NCI-H128 (cell line): Measurements from ENCODE around the gene THSD7A.
"Not testable (repeated sequence)": the region's sequence is repeated elsewhere in the genome, so short reads cannot be mapped to it uniquely, and the experiment has no call there.

Source experiments
- DNase-seq: peaks from one replicate; lab custom pipeline; 2025; ENCODE audit not compliant: unreplicated experiment; lab: John Stamatoyannopoulos, UW

Gene THSD7A

GRCh38 chr7:11472646-11473045, 359.4 kb downstream of the THSD7A start:
- no peak for DNase-seq

GRCh38 chr7:11471255-11471654, 360.7 kb downstream of the THSD7A start:
- DNase-seq = no peak

GRCh38 chr7:11469028-11469745, 362.8 kb downstream of the THSD7A start:
- no peak for DNase-seq

GRCh38 chr7:11466517-11467105, 365.4 kb downstream of the THSD7A start:
- DNase-seq = no peak

- DNase-seq = no peak
These were observed 367.4 kb downstream of the THSD7A start for GRCh38 chr7:11464624-11465023.

- DNase-seq = no peak
These were observed 370.1 kb downstream of the THSD7A start for GRCh38 chr7:11461946-11462345.

- no peak for DNase-seq
These were observed 373.1 kb downstream of the THSD7A start for GRCh38 chr7:11458736-11459483.

GRCh38 chr7:11457419-11457818, 374.6 kb downstream of the THSD7A start:
- no peak for DNase-seq

- DNase-seq = no peak
These were observed 375.4 kb downstream of the THSD7A start for GRCh38 chr7:11456574-11456973.

GRCh38 chr7:11452476-11452875, 379.5 kb downstream of the THSD7A start:
- DNase-seq = no peak

- no peak for DNase-seq
These were observed 381.7 kb downstream of the THSD7A start for GRCh38 chr7:11450281-11450680.

- no peak for DNase-seq
These were observed 382.7 kb downstream of the THSD7A start for GRCh38 chr7:11449316-11449715.

GRCh38 chr7:11448323-11448722, 383.7 kb downstream of the THSD7A start:
- DNase-seq = no peak

- no peak for DNase-seq
These were observed 384.9 kb downstream of the THSD7A start for GRCh38 chr7:11447106-11447505.

- not testable (repeated sequence) for DNase-seq
These were observed 388.1 kb downstream of the THSD7A start for GRCh38 chr7:11443934-11444333.

GRCh38 chr7:11437994-11438393, 394.0 kb downstream of the THSD7A start:
- DNase-seq = no peak

GRCh38 chr7:11436773-11437524, 395.0 kb downstream of the THSD7A start:
- DNase-seq = no peak

- DNase-seq = no peak
These were observed 395.7 kb downstream of the THSD7A start for GRCh38 chr7:11436316-11436715.

GRCh38 chr7:11434366-11434765, 397.6 kb downstream of the THSD7A start:
- no peak for DNase-seq

GRCh38 chr7:11430841-11431240, 401.2 kb downstream of the THSD7A start:
- no peak for DNase-seq

- no peak for DNase-seq
These were observed 401.9 kb downstream of the THSD7A start for GRCh38 chr7:11430112-11430511.
